Astrocyte of the spinal cord (primary cell): Measurements from ENCODE around the gene FEZ2.

Experiments
- DNase-seq: peaks from one replicate; pipeline ENCODE4 v3.0.0; 2011; ENCODE audit warnings: low read depth, low spot score
- H3K4me3 ChIP-seq: 2 replicates; pipeline ENCODE4 v1.5.1; 2011; ENCODE audit warnings: low read depth, mild to moderate bottlenecking, low read length, moderate library complexity
- in situ Hi-C: cut with HindIII; loops from 2 replicates; pipeline ENCODE4 v1.10.0; 2017; ENCODE audit warnings: low sequenced_read_pairs
- TF ChIP-seq, protein P1 (sequence below): IDR thresholded peaks from 2 replicates; pipeline ENCODE4 v1.5.1; 2012; ENCODE audit warnings: low read depth, mild to moderate bottlenecking, low read length, inconsistent platforms

Gene FEZ2

DNA sequence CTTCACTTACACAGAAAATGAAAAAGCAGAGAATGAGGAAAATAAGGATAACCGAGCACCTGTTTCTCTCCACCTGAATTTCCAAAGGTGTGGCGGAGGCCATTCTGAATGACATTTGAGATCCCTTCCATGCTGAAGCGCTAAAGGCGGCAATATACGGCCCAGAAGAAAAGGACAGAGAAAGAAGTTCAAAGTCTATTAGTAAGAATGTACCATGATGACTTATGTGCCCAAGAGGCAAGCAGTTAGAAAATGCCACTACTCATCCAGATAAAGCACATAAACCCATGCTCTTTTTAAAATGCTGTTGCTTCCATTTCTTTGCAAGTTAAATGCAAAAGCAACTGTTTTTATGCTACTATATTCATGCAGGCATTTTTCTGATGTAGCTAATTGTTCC lies 37.2 kb downstream of the FEZ2 start:
- TF ChIP-seq, protein P1, sequence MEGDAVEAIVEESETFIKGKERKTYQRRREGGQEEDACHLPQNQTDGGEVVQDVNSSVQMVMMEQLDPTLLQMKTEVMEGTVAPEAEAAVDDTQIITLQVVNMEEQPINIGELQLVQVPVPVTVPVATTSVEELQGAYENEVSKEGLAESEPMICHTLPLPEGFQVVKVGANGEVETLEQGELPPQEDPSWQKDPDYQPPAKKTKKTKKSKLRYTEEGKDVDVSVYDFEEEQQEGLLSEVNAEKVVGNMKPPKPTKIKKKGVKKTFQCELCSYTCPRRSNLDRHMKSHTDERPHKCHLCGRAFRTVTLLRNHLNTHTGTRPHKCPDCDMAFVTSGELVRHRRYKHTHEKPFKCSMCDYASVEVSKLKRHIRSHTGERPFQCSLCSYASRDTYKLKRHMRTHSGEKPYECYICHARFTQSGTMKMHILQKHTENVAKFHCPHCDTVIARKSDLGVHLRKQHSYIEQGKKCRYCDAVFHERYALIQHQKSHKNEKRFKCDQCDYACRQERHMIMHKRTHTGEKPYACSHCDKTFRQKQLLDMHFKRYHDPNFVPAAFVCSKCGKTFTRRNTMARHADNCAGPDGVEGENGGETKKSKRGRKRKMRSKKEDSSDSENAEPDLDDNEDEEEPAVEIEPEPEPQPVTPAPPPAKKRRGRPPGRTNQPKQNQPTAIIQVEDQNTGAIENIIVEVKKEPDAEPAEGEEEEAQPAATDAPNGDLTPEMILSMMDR, result no peak
- no peak overlapping the region for H3K4me3 ChIP-seq
- no peak for DNase-seq
- in situ Hi-C loops, result no loop called here

DNA sequence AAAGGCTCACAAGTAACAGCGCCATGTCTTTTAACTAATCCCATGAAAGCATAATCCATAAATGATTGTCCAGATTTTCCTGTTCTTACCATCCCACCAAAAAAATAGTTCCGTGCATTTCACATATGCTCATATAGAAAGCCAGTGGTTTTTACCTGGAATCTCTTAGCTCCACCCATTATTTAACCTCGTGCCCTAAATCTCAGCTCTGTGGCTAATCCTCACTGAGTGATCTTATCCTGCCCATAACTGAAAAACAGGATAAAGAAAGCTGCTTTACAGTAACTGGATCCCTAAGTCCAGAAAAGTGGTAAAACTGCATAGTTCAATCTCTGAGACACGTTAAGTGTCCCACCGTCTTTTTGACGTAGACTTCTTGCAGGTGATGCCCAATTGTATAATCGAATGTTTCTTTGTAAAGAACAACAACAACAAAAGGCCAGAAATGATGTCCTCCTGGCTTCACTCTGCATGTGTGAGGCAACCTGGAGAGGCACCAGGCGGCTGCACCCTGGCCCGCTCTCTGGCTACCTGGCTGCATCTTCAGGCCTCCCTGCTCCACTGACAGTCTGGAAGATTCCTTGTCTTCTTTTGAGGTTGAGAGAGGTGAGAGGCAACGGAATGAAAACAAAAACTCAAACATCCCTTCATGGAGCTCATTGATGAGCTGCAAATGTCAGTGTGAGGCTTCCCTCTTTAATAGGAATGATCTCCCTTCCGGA lies 38.6 kb downstream of the FEZ2 start:
- TF ChIP-seq, protein P1, result no peak
- H3K4me3 ChIP-seq, result no peak overlapping the region
- no peak for DNase-seq
- in situ Hi-C loops, result no loop called here

DNA sequence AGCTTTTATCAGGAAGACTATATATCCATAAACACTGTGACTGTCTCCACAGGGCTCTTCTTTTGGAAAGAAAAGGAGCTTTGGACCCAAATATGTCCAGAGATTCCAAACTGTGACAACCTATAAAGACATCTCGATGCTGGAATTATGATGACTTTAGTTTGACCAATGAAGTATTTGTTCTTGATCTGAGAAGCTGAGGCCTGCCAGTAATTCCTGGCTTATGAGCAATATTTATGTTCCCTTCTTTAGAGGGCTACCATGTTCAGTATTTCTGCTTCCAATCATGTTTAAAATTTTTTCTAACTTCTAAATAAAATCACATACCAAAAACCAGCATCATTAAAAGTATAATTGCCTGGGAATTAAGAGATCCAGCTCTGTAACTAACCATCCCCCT lies 41.1 kb downstream of the FEZ2 start:
- H3K4me3 ChIP-seq, result no peak overlapping the region
- TF ChIP-seq, protein P1, result no peak
- in situ Hi-C loops, result no loop called here
- DNase-seq, result peak; percentile 68

DNA sequence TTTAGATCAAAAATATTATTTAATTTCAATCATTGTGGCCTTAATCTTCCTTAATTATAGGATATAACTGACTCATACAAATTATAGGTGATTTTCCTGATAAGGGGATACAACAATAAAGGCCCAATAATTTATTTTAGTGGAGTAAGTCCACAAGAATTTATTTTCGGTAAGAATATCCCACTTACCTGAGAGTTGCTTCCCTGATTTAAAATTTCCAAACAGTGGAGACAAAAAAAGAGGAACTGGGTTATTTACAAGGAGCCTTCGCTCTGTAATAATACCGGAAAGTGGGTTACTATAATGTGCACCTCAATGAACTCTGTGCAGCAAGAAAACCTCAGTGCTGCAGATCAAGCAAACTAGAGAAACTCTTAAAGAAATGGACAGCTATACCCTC lies 42.2 kb downstream of the FEZ2 start:
- TF ChIP-seq, protein P1, result no peak
- in situ Hi-C loops, result no loop called here

GRCh38 chr2:36554531-36554930 lies 43.4 kb downstream of the FEZ2 start:
- in situ Hi-C loops, result no loop called here

More for the DNA sequence above, 42.2 kb downstream of the FEZ2 start:
- H3K4me3 ChIP-seq, result no peak overlapping the region
- DNase-seq, result no peak

GRCh38 chr2:36553683-36554082 lies 44.3 kb downstream of the FEZ2 start:
- TF ChIP-seq, protein P1, result no peak
- H3K4me3 ChIP-seq, result no peak overlapping the region
- in situ Hi-C loops, result no loop called here
- DNase-seq, result no peak

More at GRCh38 chr2:36554531-36554930, 43.4 kb downstream of the FEZ2 start:
- TF ChIP-seq, protein P1, result no peak
- DNase-seq, result no peak
- no peak overlapping the region for H3K4me3 ChIP-seq
